PC-9 (cell line): ENCODE measurements around the gene SYNJ2.

Source experiments
- EZH2 ChIP-seq: fragments of 200-600 bp; sonication (generic); IDR thresholded peaks from 2 replicates; pipeline ENCODE4 v1.8.0; 2017; ENCODE audit warnings: antibody characterized with exemption, low read depth
- TF ChIP-seq, protein P1 (sequence below): fragments of 200-600 bp; sonication (generic); conservative IDR thresholded peaks from 2 replicates; pipeline ENCODE4 v1.6.1; 2017; ENCODE audit warnings: mixed run types, antibody characterized with exemption, mild to moderate bottlenecking, moderate library complexity

DNA sequence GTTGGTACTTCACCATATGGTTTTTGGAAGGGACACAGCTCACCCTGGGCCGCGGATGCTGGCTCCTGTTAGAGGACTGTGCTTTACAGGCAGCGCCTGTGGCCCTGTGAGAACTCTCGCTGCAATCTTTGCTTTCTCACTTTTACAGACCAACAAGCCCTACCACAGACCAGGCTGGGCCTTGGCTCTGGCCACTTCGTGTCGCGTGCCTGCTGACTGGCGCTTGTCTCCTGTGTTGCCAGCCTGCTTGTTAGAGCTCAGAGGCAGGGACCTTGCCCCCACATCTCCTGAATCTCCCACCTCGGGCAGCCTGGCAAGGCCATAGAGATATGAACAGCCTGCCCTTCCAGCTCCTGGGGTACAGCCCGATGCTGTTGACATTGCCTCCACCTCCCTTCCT is 56.1 kb downstream of the SYNJ2 start:
- TF ChIP-seq EZH2 = no peak
- TF ChIP-seq, protein P1, sequence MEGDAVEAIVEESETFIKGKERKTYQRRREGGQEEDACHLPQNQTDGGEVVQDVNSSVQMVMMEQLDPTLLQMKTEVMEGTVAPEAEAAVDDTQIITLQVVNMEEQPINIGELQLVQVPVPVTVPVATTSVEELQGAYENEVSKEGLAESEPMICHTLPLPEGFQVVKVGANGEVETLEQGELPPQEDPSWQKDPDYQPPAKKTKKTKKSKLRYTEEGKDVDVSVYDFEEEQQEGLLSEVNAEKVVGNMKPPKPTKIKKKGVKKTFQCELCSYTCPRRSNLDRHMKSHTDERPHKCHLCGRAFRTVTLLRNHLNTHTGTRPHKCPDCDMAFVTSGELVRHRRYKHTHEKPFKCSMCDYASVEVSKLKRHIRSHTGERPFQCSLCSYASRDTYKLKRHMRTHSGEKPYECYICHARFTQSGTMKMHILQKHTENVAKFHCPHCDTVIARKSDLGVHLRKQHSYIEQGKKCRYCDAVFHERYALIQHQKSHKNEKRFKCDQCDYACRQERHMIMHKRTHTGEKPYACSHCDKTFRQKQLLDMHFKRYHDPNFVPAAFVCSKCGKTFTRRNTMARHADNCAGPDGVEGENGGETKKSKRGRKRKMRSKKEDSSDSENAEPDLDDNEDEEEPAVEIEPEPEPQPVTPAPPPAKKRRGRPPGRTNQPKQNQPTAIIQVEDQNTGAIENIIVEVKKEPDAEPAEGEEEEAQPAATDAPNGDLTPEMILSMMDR = no peak
